ENCODE measurements around the gene PIGB. TPM values are rescaled to one million over a fixed set of nuclear protein-coding genes. Genes with fewer than 3 reads are reported as not detected.

PIGB gene
- total RNA-seq, 1 experiment from 2014 or later = 15.1 TPM

DNA sequence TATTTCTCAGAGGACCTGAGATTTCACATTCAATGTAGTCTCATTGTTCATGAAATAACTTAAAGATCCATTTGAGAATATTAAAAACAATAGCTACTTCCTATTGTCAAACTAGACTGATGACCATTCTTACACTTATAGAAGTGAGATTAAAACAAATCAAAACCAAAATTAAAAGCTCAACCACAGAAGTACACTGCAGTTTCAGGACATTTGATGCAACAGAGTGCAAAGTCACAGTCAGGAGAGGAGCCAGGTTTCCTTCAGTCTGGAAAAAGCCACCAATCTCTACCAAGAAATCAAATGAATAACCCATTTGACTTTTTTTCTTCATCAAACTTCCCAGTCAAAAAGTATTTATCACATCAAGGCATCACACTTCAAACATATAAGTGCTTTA, 83.7 kb downstream of the PIGB start:
- no peak overlapping the region for H3K4me2 ChIP-seq (ENCODE audit: low read length)
- no peak overlapping the region for H3K27ac ChIP-seq (ENCODE audit: low read depth, low read length)
- H3K4me1 ChIP-seq (ENCODE audit: control insufficient read depth in 1 of 2, insufficient read depth in 2 of 2, low read length in 2 of 2) = no peaks in the 10 kb centered on the region; a peak in 1 of 4 replicates
- no peak overlapping the region for H3K9ac ChIP-seq (ENCODE audit: low read length)
- H3K4me3 ChIP-seq (replicated peaks in 1 of 2; ENCODE audit: low read depth in 1 of 2, low read length in 2 of 2) = no peak overlapping the region
- no peaks in the 10 kb centered on the region for H3K9me3 ChIP-seq (ENCODE audit: control insufficient read depth in 1 of 2, insufficient read depth in 1 of 2, low read depth in 1 of 2, low read length in 2 of 2)
- TF ChIP-seq EZH2 (IDR thresholded peaks at IDR 0.05) (no peak), RAD21 (IDR thresholded peaks at IDR 0.05; ENCODE audit: low read depth) (0 out of 2 replicates have a peak, but pooled peaks have one; percentile 3), SIN3A (IDR thresholded peaks at IDR 0.05; ENCODE audit: low read depth) (no peak)
- DNase-seq (ENCODE audit: low read depth, low spot score) (no peak), ATAC-seq (no peak)
- POLR2A ChIA-PET = interaction anchor here (1.6 kb wide), 1 partner anchor 84 kb away, joined by 5 read pairs; the partner anchor contains the start of genes PIGB and PIGBOS1
- no peaks in the 10 kb centered on the region for H3K36me3 ChIP-seq (ENCODE audit: control insufficient read depth in 1 of 2, insufficient read depth in 2 of 2, low read length in 2 of 2)
- CTCF ChIA-PET = no interaction called here
- BruUV-seq (replicated peaks) = no TSS peak
- H2AFZ ChIP-seq (ENCODE audit: low read depth, low read length, poor library complexity, severe bottlenecking) = no peak overlapping the region
- H3K9me2 ChIP-seq (ENCODE audit: insufficient read depth) = no peaks in the 10 kb centered on the region
- no peaks in the 10 kb centered on the region for H3K27me3 ChIP-seq (ENCODE audit: insufficient read depth, low read length)
- H3K79me2 ChIP-seq (ENCODE audit: insufficient read depth, low read length) = no peaks in the 10 kb centered on the region
- RAD21 ChIA-PET (ENCODE audit: low non-redundant PET in 1 of 2, low total read pairs in 2 of 2, uncharacterized antibody in 2 of 2, unreplicated experiment in 2 of 2) = no interaction called here
- no peaks in the 10 kb centered on the region for H4K20me1 ChIP-seq (ENCODE audit: insufficient read depth)
- intact Hi-C loops (cut with micrococcal nuclease) = no loop called here

GRCh38 chr15:55403531-55403930, 84.5 kb downstream of the PIGB start:
- Histone ChIP-seq H3K9me3 (ENCODE audit: control insufficient read depth in 1 of 2, insufficient read depth in 1 of 2, low read depth in 1 of 2, low read length in 2 of 2) (no peaks in the 10 kb centered on the region), H3K4me1 (ENCODE audit: control insufficient read depth in 1 of 2, insufficient read depth in 2 of 2, low read length in 2 of 2) (peaks cover 0 to under 1% of the 10 kb centered on the region in 2 experiments; a peak in 2 of 4 replicates), H2AFZ (ENCODE audit: low read depth, low read length, poor library complexity, severe bottlenecking) (no peak overlapping the region), H3K4me3 (replicated peaks in 1 of 2; ENCODE audit: low read depth in 1 of 2, low read length in 2 of 2) (no peak overlapping the region), H3K27me3 (ENCODE audit: insufficient read depth, low read length) (no peaks in the 10 kb centered on the region), H3K9me2 (ENCODE audit: insufficient read depth) (no peaks in the 10 kb centered on the region), H3K36me3 (ENCODE audit: control insufficient read depth in 1 of 2, insufficient read depth in 2 of 2, low read length in 2 of 2) (no peaks in the 10 kb centered on the region), H3K4me2 (ENCODE audit: low read length) (no peak overlapping the region), H3K27ac (ENCODE audit: low read depth, low read length) (no peak overlapping the region), H4K20me1 (ENCODE audit: insufficient read depth) (no peaks in the 10 kb centered on the region), H3K9ac (ENCODE audit: low read length) (no peak overlapping the region), H3K79me2 (ENCODE audit: insufficient read depth, low read length) (no peaks in the 10 kb centered on the region)
- RAD21 ChIA-PET (ENCODE audit: low non-redundant PET in 1 of 2, low total read pairs in 2 of 2, uncharacterized antibody in 2 of 2, unreplicated experiment in 2 of 2) = no interaction called here
- CTCF ChIA-PET = no interaction called here
- DNase-seq (ENCODE audit: low read depth, low spot score) = no peak
- no peak for ATAC-seq
- no TSS peak for BruUV-seq (replicated peaks)
- intact Hi-C loops (cut with micrococcal nuclease) = no loop called here
- TF ChIP-seq CBX3 (IDR thresholded peaks at IDR 0.05; ENCODE audit: low read depth) = no peak
- TF ChIP-seq, protein P1, sequence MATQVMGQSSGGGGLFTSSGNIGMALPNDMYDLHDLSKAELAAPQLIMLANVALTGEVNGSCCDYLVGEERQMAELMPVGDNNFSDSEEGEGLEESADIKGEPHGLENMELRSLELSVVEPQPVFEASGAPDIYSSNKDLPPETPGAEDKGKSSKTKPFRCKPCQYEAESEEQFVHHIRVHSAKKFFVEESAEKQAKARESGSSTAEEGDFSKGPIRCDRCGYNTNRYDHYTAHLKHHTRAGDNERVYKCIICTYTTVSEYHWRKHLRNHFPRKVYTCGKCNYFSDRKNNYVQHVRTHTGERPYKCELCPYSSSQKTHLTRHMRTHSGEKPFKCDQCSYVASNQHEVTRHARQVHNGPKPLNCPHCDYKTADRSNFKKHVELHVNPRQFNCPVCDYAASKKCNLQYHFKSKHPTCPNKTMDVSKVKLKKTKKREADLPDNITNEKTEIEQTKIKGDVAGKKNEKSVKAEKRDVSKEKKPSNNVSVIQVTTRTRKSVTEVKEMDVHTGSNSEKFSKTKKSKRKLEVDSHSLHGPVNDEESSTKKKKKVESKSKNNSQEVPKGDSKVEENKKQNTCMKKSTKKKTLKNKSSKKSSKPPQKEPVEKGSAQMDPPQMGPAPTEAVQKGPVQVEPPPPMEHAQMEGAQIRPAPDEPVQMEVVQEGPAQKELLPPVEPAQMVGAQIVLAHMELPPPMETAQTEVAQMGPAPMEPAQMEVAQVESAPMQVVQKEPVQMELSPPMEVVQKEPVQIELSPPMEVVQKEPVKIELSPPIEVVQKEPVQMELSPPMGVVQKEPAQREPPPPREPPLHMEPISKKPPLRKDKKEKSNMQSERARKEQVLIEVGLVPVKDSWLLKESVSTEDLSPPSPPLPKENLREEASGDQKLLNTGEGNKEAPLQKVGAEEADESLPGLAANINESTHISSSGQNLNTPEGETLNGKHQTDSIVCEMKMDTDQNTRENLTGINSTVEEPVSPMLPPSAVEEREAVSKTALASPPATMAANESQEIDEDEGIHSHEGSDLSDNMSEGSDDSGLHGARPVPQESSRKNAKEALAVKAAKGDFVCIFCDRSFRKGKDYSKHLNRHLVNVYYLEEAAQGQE (IDR thresholded peaks at IDR 0.05; ENCODE audit: low read depth) = no peak
- TF ChIP-seq POLR2A (IDR thresholded peaks at IDR 0.05; ENCODE audit: borderline replicate concordance, extremely low read depth, insufficient read depth, insufficient read length) = no peak
- TF ChIP-seq SRF (IDR thresholded peaks at IDR 0.05; ENCODE audit: low read depth) = no peak
- 0 out of 2 replicates have a peak, but pooled peaks have one; percentile 9 for TF ChIP-seq SP1 (IDR thresholded peaks at IDR 0.05; ENCODE audit: low read depth)
- TF ChIP-seq CEBPB (IDR thresholded peaks at IDR 0.05; ENCODE audit: low read depth) = peak; percentile 69
- TF ChIP-seq EZH2phosphoT487 (IDR thresholded peaks at IDR 0.05; ENCODE audit: borderline replicate concordance) = no peak
- TF ChIP-seq EGR1 (IDR thresholded peaks at IDR 0.05; ENCODE audit: low read depth) = no peak
- TF ChIP-seq JUND (IDR thresholded peaks at IDR 0.05) = no peak
- no peak for TF ChIP-seq ATF3 (IDR thresholded peaks at IDR 0.05)
- TF ChIP-seq ZNF274 (IDR thresholded peaks at IDR 0.05; ENCODE audit: low read depth, low read length) = no peak
- POLR2A ChIA-PET = no interaction called here

Data from HCT116 (cell line).